Liver (tissue), 9 donors: ENCODE measurements around the gene FAM25A. TPM values are rescaled to one million over a fixed set of nuclear protein-coding genes. Genes with fewer than 3 reads are reported as not detected.
"Not testable (repeated sequence)": the region's sequence is repeated elsewhere in the genome, so short reads cannot be mapped to it uniquely, and the experiment has no call there.

ENCODE experiments used
- DNase-seq: peaks from one replicate; pipeline ENCODE4 v3.0.0-alpha.2; 2017; ENCODE audit warnings: low spot score
- H3K27ac ChIP-seq, 2 donors: one replicate each; pipeline ENCODE4 v1.7.0; 2013; ENCODE audit warnings: inconsistent platforms in 2 of 2, low read length in 2 of 2, control low read depth in 1 of 2, low read depth in 1 of 2, mild to moderate bottlenecking in 1 of 2
- H3K27me3 ChIP-seq, 4 donors: one replicate each; pipeline versions ENCODE4 v1.6.1 to v1.7.0; 2013; ENCODE audit warnings: low read length in 3 of 4, inconsistent platforms in 1 of 4, mild to moderate bottlenecking in 1 of 4, moderate library complexity in 1 of 4; ENCODE audit not compliant: control insufficient read depth in 4 of 4, insufficient read depth in 4 of 4
- H3K36me3 ChIP-seq, 4 donors: one replicate each; pipeline versions ENCODE4 v1.6.1 to v1.7.0; 2013; ENCODE audit warnings: low read length in 3 of 4, mild to moderate bottlenecking in 3 of 4, low read depth in 1 of 4, moderate library complexity in 1 of 4; ENCODE audit not compliant: control insufficient read depth in 4 of 4, insufficient read depth in 3 of 4
- H3K4me1 ChIP-seq, 4 donors: one replicate each; pipeline versions ENCODE4 v1.6.1 to v1.7.0; 2013; ENCODE audit warnings: low read length in 3 of 4, mild to moderate bottlenecking in 3 of 4, moderate library complexity in 1 of 4; ENCODE audit not compliant: control insufficient read depth in 4 of 4, insufficient read depth in 4 of 4
- H3K4me3 ChIP-seq, 3 donors: one replicate each; pipeline versions ENCODE4 v1.6.1 to v1.7.0; 2013; ENCODE audit warnings: low read length in 3 of 3, control low read depth in 1 of 3, low read depth in 1 of 3, mild to moderate bottlenecking in 1 of 3
- H3K9ac ChIP-seq, 2 donors: one replicate each; pipeline ENCODE4 v1.7.0; 2013; ENCODE audit warnings: low read length in 2 of 2, mild to moderate bottlenecking in 2 of 2, moderate library complexity in 2 of 2, control low read depth in 1 of 2, low read depth in 1 of 2
- H3K9me3 ChIP-seq, 4 donors: one replicate each; pipeline versions ENCODE4 v1.6.1 to v1.7.0; 2013; ENCODE audit warnings: low read length in 3 of 4; ENCODE audit not compliant: control insufficient read depth in 4 of 4
- EGR1 ChIP-seq, 2 donors: IDR thresholded peaks; 2 replicates each; pipeline ENCODE4 v1.6.1; 2016 to 2018; ENCODE audit warnings: antibody characterized with exemption in 2 of 2, low read depth in 2 of 2
- FOXA2 ChIP-seq: IDR thresholded peaks from 2 replicates; pipeline ENCODE4 v1.6.1; 2016; ENCODE audit warnings: antibody characterized with exemption
- HNF4A ChIP-seq, 2 donors: conservative IDR thresholded peaks; 2 replicates each; pipeline ENCODE4 v1.6.1; 2016; ENCODE audit warnings: antibody characterized with exemption in 2 of 2, mild to moderate bottlenecking in 2 of 2
- HNF4G ChIP-seq: IDR thresholded peaks from 2 replicates; pipeline ENCODE4 v1.6.1; 2016; ENCODE audit warnings: antibody characterized with exemption
- JUND ChIP-seq, 2 donors: IDR thresholded peaks; 2 replicates each; pipeline ENCODE4 v1.6.1; 2016; ENCODE audit warnings: antibody characterized with exemption in 2 of 2
- NR2F2 ChIP-seq: IDR thresholded peaks from 2 replicates; pipeline ENCODE4 v1.6.1; 2016; ENCODE audit warnings: antibody characterized with exemption
- RAD21 ChIP-seq, 2 donors: IDR thresholded peaks; 2 replicates each; pipeline ENCODE4 v1.6.1; 2016; ENCODE audit warnings: antibody characterized with exemption in 2 of 2, mild to moderate bottlenecking in 2 of 2
- SP1 ChIP-seq: IDR thresholded peaks from 2 replicates; pipeline ENCODE4 v1.6.1; 2018; ENCODE audit warnings: antibody characterized with exemption, mild to moderate bottlenecking
- TAF1 ChIP-seq: conservative IDR thresholded peaks from 2 replicates; pipeline ENCODE4 v1.6.1; 2016; ENCODE audit warnings: antibody characterized with exemption, mild to moderate bottlenecking
- YY1 ChIP-seq: IDR thresholded peaks from 2 replicates; pipeline ENCODE4 v1.6.1; 2016; ENCODE audit warnings: antibody characterized with exemption, mild to moderate bottlenecking
- WGBS: extraction: QIAGEN DNeasy Blood & Tissue Kit; methylation state at CpG from one replicate; pipeline ENCODE4 v1.1.7; 2013; 5-methylcytosine and 5-hydroxymethylcytosine counted together
- polyA plus RNA-seq, 2 donors: library from polyadenylated mRNA; stranded (reverse) in 1 of 2; unstranded in 1 of 2; fragments of 200-250 nt in 1 of 2; fragments of >200 nt in 1 of 2; fragmentation: Nextera tagmentation in 1 of 2; extraction: Ambion mirVana in 1 of 2; gene quantifications; one replicate each; pipeline versions ENCODE4 v1.2.1 to v1.2.3, GENCODE V29; 2013 to 2015
- total RNA-seq, 2 donors: library from RNA; depleted of rRNA; stranded (reverse); fragments of >200 nt; gene quantifications; one replicate each; pipeline ENCODE4 v1.2.3, GENCODE V29; 2014
- TF ChIP-seq, protein P1 (sequence below): IDR thresholded peaks from 2 replicates; pipeline ENCODE4 v1.6.1; 2016; ENCODE audit warnings: antibody characterized with exemption, mild to moderate bottlenecking
- TF ChIP-seq, protein P2 (sequence below): IDR thresholded peaks from 2 replicates; pipeline ENCODE4 v1.6.1; 2016; ENCODE audit warnings: antibody characterized with exemption
- TF ChIP-seq, protein P3 (sequence below): IDR thresholded peaks from 2 replicates; pipeline ENCODE4 v1.6.1; 2016; ENCODE audit warnings: antibody characterized with exemption
- donor health status: healthy.
- donor health status: healthy.
- donor health status: healthy.
- donor health status: healthy.
- donor health status: healthy.

The FAM25A gene
- total and polyA plus RNA-seq, 4 donors: not detected

DNA sequence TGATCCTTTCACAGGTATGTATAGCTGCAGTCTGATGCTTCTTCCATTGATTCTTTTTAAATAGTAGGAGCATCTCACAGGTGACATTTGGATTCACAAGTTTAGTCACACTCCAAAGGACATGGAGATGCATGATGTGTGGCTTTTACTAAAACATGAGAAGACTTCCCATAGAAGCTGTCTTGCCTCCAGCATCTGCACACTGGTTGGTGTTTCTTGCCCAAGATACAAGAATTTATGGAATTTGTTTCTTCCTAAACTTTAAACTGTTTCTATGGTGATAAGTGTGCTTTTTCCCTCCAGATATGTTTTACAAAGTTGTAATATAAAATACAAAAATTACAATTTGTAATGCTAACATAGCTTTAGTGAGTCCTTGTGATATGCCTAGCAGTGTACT is 27.6 kb upstream of the FAM25A start:
- no peaks in the 10 kb centered on the region for H3K36me3 ChIP-seq
- no peaks in the 10 kb centered on the region for H3K9me3 ChIP-seq
- no peak overlapping the region for H3K4me3 ChIP-seq
- no peak for TF ChIP-seq JUND (IDR thresholded peaks at IDR 0.05)
- TF ChIP-seq, protein P1, sequence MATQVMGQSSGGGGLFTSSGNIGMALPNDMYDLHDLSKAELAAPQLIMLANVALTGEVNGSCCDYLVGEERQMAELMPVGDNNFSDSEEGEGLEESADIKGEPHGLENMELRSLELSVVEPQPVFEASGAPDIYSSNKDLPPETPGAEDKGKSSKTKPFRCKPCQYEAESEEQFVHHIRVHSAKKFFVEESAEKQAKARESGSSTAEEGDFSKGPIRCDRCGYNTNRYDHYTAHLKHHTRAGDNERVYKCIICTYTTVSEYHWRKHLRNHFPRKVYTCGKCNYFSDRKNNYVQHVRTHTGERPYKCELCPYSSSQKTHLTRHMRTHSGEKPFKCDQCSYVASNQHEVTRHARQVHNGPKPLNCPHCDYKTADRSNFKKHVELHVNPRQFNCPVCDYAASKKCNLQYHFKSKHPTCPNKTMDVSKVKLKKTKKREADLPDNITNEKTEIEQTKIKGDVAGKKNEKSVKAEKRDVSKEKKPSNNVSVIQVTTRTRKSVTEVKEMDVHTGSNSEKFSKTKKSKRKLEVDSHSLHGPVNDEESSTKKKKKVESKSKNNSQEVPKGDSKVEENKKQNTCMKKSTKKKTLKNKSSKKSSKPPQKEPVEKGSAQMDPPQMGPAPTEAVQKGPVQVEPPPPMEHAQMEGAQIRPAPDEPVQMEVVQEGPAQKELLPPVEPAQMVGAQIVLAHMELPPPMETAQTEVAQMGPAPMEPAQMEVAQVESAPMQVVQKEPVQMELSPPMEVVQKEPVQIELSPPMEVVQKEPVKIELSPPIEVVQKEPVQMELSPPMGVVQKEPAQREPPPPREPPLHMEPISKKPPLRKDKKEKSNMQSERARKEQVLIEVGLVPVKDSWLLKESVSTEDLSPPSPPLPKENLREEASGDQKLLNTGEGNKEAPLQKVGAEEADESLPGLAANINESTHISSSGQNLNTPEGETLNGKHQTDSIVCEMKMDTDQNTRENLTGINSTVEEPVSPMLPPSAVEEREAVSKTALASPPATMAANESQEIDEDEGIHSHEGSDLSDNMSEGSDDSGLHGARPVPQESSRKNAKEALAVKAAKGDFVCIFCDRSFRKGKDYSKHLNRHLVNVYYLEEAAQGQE: no peak
- TF ChIP-seq SP1: no peak
- H3K9ac ChIP-seq: no peak overlapping the region
- no peak overlapping the region for H3K27ac ChIP-seq
- DNase-seq: no peak
- no peaks in the 10 kb centered on the region for H3K27me3 ChIP-seq
- H3K4me1 ChIP-seq: no peaks in the 10 kb centered on the region

DNA sequence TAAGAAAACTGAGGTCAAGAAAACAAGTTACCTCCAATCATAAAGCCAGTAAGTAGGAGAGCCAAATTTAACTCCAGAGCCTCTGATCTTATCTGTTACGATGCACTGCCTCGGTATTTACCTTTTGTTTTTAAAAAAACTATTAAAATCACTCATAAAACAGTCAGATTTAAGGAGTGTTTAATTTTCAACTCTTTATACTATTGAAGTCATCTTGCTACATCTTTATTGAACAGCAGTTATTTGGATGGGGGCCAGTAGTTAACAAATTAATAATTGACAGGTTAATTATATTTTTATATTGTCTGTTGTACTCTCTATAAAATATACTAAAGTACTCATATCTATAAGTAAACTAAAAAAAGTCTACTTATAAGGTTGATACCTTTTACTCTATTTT is 27.2 kb upstream of the FAM25A start:
- Histone ChIP-seq H3K9me3 (no peaks in the 10 kb centered on the region), H3K9ac (no peak overlapping the region), H3K27me3 (no peaks in the 10 kb centered on the region), H3K4me3 (no peak overlapping the region), H3K4me1 (no peaks in the 10 kb centered on the region), H3K36me3 (no peaks in the 10 kb centered on the region), H3K27ac (no peak overlapping the region)
- whole genome bisulfite sequencing: 81% methylated on average over 2 of the region's 2 CpGs
- TF ChIP-seq JUND (IDR thresholded peaks at IDR 0.05) (no peak), FOXA2 (no peak), HNF4A (conservative IDR thresholded peaks at IDR 0.05) (no peak), RAD21 (IDR thresholded peaks at IDR 0.05) (no peak), YY1 (no peak)
- DNase-seq: no peak

DNA sequence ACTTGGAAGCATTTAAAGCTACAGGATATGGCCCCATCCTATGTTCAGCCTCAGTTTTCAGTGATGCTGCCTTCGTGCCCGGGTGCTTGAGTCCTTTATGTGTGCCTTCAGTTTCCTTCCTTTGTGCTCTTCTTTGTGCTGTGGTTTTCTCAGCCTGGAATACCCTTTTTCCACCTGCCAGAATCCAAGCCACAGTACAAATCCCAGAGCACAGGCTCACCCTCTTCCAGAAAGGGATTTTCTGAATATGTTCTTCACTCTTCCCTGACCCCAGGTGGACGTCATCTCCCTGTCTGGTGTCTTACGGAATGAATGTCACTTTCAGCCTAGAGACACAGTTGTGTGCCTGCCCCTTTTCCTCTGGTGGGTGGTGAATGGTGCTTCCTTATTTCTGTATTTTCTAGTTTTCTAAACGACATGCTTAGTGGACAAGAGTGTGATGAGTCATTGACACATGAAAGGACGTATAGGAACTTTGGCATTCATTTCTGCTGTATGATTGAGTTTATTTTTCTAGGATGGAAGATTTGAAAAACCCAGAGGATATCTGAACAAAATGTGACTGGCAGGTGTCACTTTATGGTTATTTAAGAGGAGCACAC is 20.2 kb upstream of the FAM25A start:
- not testable (repeated sequence) for DNase-seq, H3K9ac ChIP-seq, H3K36me3 ChIP-seq, H3K4me3 ChIP-seq, H3K4me1 ChIP-seq, H3K27ac ChIP-seq, H3K27me3 ChIP-seq, H3K9me3 ChIP-seq
- WGBS: 83% methylated on average over 6 of the region's 6 CpGs

DNA sequence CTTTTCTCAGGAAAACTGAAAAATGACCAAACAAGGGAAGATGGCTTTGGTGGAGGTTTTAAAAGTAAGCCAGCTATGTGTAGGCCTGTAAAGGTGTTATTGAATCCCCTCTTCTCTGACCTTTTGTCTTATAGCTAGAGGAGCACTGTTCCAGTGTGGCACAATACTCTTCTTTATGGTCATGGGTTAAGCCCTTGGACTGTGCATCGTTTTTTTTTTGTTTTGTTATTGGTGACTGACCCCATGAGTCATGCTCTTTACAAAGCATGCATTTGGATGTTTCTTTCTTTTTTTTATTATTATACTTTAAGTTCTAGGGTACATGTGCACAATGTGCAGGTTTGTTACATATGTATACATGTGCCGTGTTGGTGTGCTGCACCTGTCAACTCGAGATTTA is 19.6 kb upstream of the FAM25A start:
- no peaks in the 10 kb centered on the region for H3K36me3 ChIP-seq
- no peak overlapping the region for H3K4me3 ChIP-seq
- H3K27ac ChIP-seq: no peak overlapping the region
- 75% methylated on average over 3 of the region's 3 CpGs for WGBS
- no peaks in the 10 kb centered on the region for H3K27me3 ChIP-seq
- H3K4me1 ChIP-seq: no peaks in the 10 kb centered on the region
- DNase-seq: no peak
- no peaks in the 10 kb centered on the region for H3K9me3 ChIP-seq
- no peak overlapping the region for H3K9ac ChIP-seq
- TF ChIP-seq HNF4G (no peak), FOXA2 (no peak), NR2F2 (no peak), EGR1 (IDR thresholded peaks at IDR 0.05; ENCODE audit: low read depth in 2 of 2) (no peak), TAF1 (no peak)
- TF ChIP-seq, protein P2, sequence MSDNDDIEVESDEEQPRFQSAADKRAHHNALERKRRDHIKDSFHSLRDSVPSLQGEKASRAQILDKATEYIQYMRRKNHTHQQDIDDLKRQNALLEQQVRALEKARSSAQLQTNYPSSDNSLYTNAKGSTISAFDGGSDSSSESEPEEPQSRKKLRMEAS: no peak
- TF ChIP-seq, protein P3, sequence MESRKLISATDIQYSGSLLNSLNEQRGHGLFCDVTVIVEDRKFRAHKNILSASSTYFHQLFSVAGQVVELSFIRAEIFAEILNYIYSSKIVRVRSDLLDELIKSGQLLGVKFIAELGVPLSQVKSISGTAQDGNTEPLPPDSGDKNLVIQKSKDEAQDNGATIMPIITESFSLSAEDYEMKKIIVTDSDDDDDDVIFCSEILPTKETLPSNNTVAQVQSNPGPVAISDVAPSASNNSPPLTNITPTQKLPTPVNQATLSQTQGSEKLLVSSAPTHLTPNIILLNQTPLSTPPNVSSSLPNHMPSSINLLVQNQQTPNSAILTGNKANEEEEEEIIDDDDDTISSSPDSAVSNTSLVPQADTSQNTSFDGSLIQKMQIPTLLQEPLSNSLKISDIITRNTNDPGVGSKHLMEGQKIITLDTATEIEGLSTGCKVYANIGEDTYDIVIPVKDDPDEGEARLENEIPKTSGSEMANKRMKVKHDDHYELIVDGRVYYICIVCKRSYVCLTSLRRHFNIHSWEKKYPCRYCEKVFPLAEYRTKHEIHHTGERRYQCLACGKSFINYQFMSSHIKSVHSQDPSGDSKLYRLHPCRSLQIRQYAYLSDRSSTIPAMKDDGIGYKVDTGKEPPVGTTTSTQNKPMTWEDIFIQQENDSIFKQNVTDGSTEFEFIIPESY: no peak

DNA sequence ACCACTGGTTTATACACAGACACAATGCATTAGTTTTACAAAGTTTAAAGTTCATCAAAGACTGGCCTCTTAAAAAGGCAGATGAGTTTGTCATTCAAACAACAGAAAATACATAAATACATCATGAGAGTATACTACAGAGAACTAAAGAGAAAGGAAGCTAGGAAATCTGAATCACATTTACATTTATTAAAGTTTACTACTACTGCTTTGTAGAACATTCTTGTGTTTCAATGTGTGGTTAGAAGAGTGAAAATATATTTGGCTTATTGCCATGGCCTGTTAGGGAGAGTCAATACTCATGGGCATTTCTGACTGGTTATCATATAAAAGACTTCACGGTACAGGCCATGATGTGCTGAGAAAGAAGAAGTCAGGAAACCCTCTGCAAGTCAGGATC is 13.0 kb upstream of the FAM25A start:
- not testable (repeated sequence) for H3K27ac ChIP-seq, DNase-seq, H3K27me3 ChIP-seq, H3K4me1 ChIP-seq, H3K9ac ChIP-seq, H3K4me3 ChIP-seq, H3K9me3 ChIP-seq, H3K36me3 ChIP-seq
- 32% methylated on average over 1 of the region's 1 CpG for WGBS
